OCI-LY3 (cell line): ENCODE results near the gene ABL2.

ENCODE experiments used
- H2AFZ ChIP-seq: fragments of 200-600, 300-600 bp; shearing (Covaris generic); 2 replicates; pipeline ENCODE4 v1.6.0; 2014; ENCODE audit warnings: antibody characterized with exemption, low read depth, low read length
- H3K27ac ChIP-seq: fragments of 200-600, 300-600 bp; sonication (generic); 2 replicates; pipeline ENCODE4 v1.5.1; 2014; ENCODE audit warnings: mild to moderate bottlenecking, low read length, moderate library complexity, mixed read lengths
- H3K27me3 ChIP-seq: fragments of 200-600, 300-600 bp; sonication (generic); 2 replicates; pipeline ENCODE4 v1.6.1; 2014; ENCODE audit warnings: low read depth, low read length, mixed read lengths
- H3K36me3 ChIP-seq: fragments of 200-600, 300-600 bp; sonication (generic); replicated peaks from 2 replicates; pipeline ENCODE3; 2014; ENCODE audit warnings: low read depth, low read length, mixed read lengths
- H3K4me1 ChIP-seq: fragments of 300-600, 200-600 bp; sonication (generic); 2 replicates; pipeline ENCODE4 v1.6.1; 2014; ENCODE audit warnings: low read length, mixed read lengths
- H3K4me2 ChIP-seq: fragments of 200-600, 300-600 bp; sonication (generic); 2 replicates; pipeline ENCODE4 v1.6.1; 2014; ENCODE audit warnings: low read length, mixed read lengths
- H3K4me3 ChIP-seq: fragments of 300-600, 200-600 bp; sonication (generic); 2 replicates; pipeline ENCODE4 v1.5.1; 2014; ENCODE audit warnings: antibody characterized with exemption, mild to moderate bottlenecking, low read length, moderate library complexity
- H3K79me2 ChIP-seq: fragments of 300-600, 200-600 bp; shearing (Covaris generic); 2 replicates; pipeline ENCODE4 v1.6.1; 2014; ENCODE audit warnings: mild to moderate bottlenecking, low read length, mixed read lengths
- H3K9ac ChIP-seq: fragments of 300-600, 200-600 bp; shearing (Covaris generic); 2 replicates; pipeline ENCODE4 v1.6.0; 2014; ENCODE audit warnings: mild to moderate bottlenecking, low read length, moderate library complexity
- H3K9me3 ChIP-seq: fragments of 200-600, 300-600 bp; shearing (Covaris generic); 2 replicates; pipeline ENCODE4 v1.6.1; 2014; ENCODE audit warnings: low read length, mixed read lengths; ENCODE audit not compliant: insufficient read depth
- H4K20me1 ChIP-seq: fragments of 200-600, 300-600 bp; sonication (generic); 2 replicates; pipeline ENCODE4 v1.6.1; 2016; ENCODE audit warnings: low read length, mixed read lengths; ENCODE audit not compliant: insufficient read depth
- CTCF ChIP-seq: fragments of 200-600, 300-600 bp; sonication (generic); IDR thresholded peaks from 2 replicates; pipeline ENCODE4 v1.5.1; 2014; ENCODE audit warnings: antibody characterized with exemption, low read length, low read depth
- EZH2phosphoT487 ChIP-seq: fragments of 200-600 bp; shearing (Covaris generic); IDR thresholded peaks from 2 replicates; pipeline ENCODE4 v1.6.1; 2018; ENCODE audit warnings: antibody characterized with exemption, mixed run types, low read depth

ABL2 gene

GRCh38 chr1:179155615-179156014 lies 73.9 kb downstream of the ABL2 start:
- Histone ChIP-seq H3K27ac (no peak overlapping the region), H4K20me1 (peaks cover 20% of the 10 kb centered on the region; the same call in 1 of the 2 replicates), H3K4me2 (no peak overlapping the region), H3K9ac (no peak overlapping the region), H3K4me1 (peaks cover 11% of the 10 kb centered on the region), H3K4me3 (no peak overlapping the region), H3K36me3 (peaks cover 3% of the 10 kb centered on the region), H3K27me3 (no peaks in the 10 kb centered on the region), H3K9me3 (no peaks in the 10 kb centered on the region), H2AFZ (no peak overlapping the region), H3K79me2 (peaks cover 41% of the 10 kb centered on the region)
- TF ChIP-seq CTCF (no peak), EZH2phosphoT487 (no peak)

- peaks cover 45% of the 10 kb centered on the region for H3K79me2 ChIP-seq
Observed at GRCh38 chr1:179154437-179154836, 75.0 kb downstream of the ABL2 start.

GRCh38 chr1:179153217-179153616 lies 76.3 kb downstream of the ABL2 start:
- no peak for TF ChIP-seq CTCF
- peaks cover 11% of the 10 kb centered on the region for H3K4me1 ChIP-seq
- no peak overlapping the region for H3K4me2 ChIP-seq
- no peak overlapping the region for H3K4me3 ChIP-seq
- H3K9me3 ChIP-seq = no peaks in the 10 kb centered on the region
- peaks cover 17% of the 10 kb centered on the region; the same call in 1 of the 2 replicates for H4K20me1 ChIP-seq
- no peaks in the 10 kb centered on the region for H3K27me3 ChIP-seq
- H3K36me3 ChIP-seq = peaks cover 3% of the 10 kb centered on the region
- H3K79me2 ChIP-seq = peaks cover 42% of the 10 kb centered on the region
- no peak overlapping the region for H2AFZ ChIP-seq
- no peak overlapping the region for H3K9ac ChIP-seq
- no peak overlapping the region for H3K27ac ChIP-seq

More at GRCh38 chr1:179154437-179154836, 75.0 kb downstream of the ABL2 start:
- no peaks in the 10 kb centered on the region for H3K9me3 ChIP-seq
- peaks cover 3% of the 10 kb centered on the region for H3K36me3 ChIP-seq
- H3K27me3 ChIP-seq = no peaks in the 10 kb centered on the region
- no peak overlapping the region for H3K27ac ChIP-seq
- no peak overlapping the region for H2AFZ ChIP-seq
- H4K20me1 ChIP-seq = peaks cover 20% of the 10 kb centered on the region; the same call in 1 of the 2 replicates
- TF ChIP-seq EZH2phosphoT487 = no peak
- no peak for TF ChIP-seq CTCF
- no peak overlapping the region for H3K4me3 ChIP-seq
- peaks cover 11% of the 10 kb centered on the region for H3K4me1 ChIP-seq
- H3K4me2 ChIP-seq = no peak overlapping the region
- no peak overlapping the region for H3K9ac ChIP-seq

- Histone ChIP-seq H3K27me3 (no peaks in the 10 kb centered on the region), H2AFZ (no peak overlapping the region), H3K36me3 (peaks cover 3% of the 10 kb centered on the region), H3K27ac (no peak overlapping the region), H4K20me1 (0 out of 2 replicates have a peak, but pooled peaks cover 14% of the 10 kb centered on the region), H3K4me2 (peak overlapping the region; percentile 1; the same call in 1 of the 2 replicates), H3K9ac (no peak overlapping the region), H3K9me3 (no peaks in the 10 kb centered on the region), H3K4me3 (no peak overlapping the region), H3K79me2 (peaks cover 38% of the 10 kb centered on the region), H3K4me1 (peaks cover 11% of the 10 kb centered on the region)
- TF ChIP-seq EZH2phosphoT487 = no peak
Observed at GRCh38 chr1:179151908-179152682, 77.4 kb downstream of the ABL2 start.
